Lower leg skin (tissue), 3 donors: ENCODE measurements around the gene APOF.

Experiments used
- CTCF ChIP-seq, 3 donors: fragments of 450-650 bp; IDR thresholded peaks; one replicate each; pipeline ENCODE4 v1.5.1; 2016; ENCODE audit warnings: antibody characterized with exemption in 3 of 3, mild to moderate bottlenecking in 3 of 3, moderate library complexity in 2 of 3
- POLR2A ChIP-seq, 2 donors: fragments of 450-650 bp; IDR thresholded peaks; one replicate each; pipeline ENCODE4 v1.6.1; 2016 to 2017; ENCODE audit warnings: antibody characterized with exemption in 2 of 2, mild to moderate bottlenecking in 1 of 2, moderate library complexity in 1 of 2

DNA sequence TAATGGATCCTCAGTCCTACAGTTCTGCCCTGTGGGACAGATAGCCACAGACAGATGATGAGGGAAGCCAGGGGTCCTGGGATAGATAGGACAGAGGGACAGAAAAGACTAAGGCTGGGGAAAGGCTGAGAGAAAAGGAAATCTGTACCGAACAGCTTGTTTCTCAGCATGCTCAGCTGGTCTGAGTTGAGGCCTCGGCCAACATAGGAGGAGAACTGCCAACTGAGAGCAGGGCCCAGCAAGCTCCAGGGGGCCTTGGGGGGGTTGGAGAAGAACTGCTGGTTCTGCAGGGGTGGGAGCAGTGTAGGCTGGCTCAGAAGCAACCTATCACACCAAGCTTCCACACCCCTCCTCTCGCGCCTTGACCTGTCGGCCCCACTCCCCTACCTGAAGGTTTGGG is 13.9 kb downstream of the APOF start:
- TF ChIP-seq CTCF (IDR thresholded peaks at IDR 0.05) (no peak), POLR2A (IDR thresholded peaks at IDR 0.05) (no peak)
